Neural cell (in vitro differentiated cells): ENCODE data around the gene CES4A. TPM values are rescaled to one million over a fixed set of nuclear protein-coding genes. Genes with fewer than 3 reads are reported as not detected.

ENCODE experiments used
- H2AFZ ChIP-seq: fragments of 200-600, 300-800 bp; sonication (generic), shearing (Covaris generic); 2 replicates; pipeline ENCODE4 v1.6.0; 2014; ENCODE audit warnings: low read depth, mild to moderate bottlenecking, antibody characterized with exemption, low read length, moderate library complexity
- H3F3A ChIP-seq: fragments of 200-600 bp; shearing (Covaris generic); 2 replicates; pipeline ENCODE4 v1.6.1; 2016; ENCODE audit warnings: mild to moderate bottlenecking, moderate library complexity, mixed read lengths, antibody characterized with exemption, low read length; ENCODE audit not compliant: insufficient read depth, poor library complexity, severe bottlenecking
- H3K27ac ChIP-seq: fragments of 200-600, 300-800 bp; sonication (generic), shearing (Covaris generic); 2 replicates; pipeline ENCODE4 v1.5.1; 2014; ENCODE audit warnings: mild to moderate bottlenecking, low read length, moderate library complexity
- H3K27me3 ChIP-seq: fragments of 300-800, 200-600 bp; sonication (generic), shearing (Covaris generic); 2 replicates; pipeline ENCODE4 v1.6.0; 2014; ENCODE audit warnings: mild to moderate bottlenecking, low read depth, low read length, moderate library complexity; ENCODE audit not compliant: insufficient read depth
- H3K36me3 ChIP-seq: fragments of 300-800, 200-600 bp; sonication (generic), shearing (Covaris generic); 2 replicates; pipeline ENCODE4 v1.5.1; 2014; ENCODE audit warnings: mild to moderate bottlenecking, antibody characterized with exemption, low read length, moderate library complexity; ENCODE audit not compliant: insufficient read depth
- H3K4me2 ChIP-seq: fragments of 300-800, 200-600 bp; sonication (generic), shearing (Covaris generic); 2 replicates; pipeline ENCODE4 v1.6.0; 2014; ENCODE audit warnings: mild to moderate bottlenecking, low read length
- H3K4me3 ChIP-seq: fragments of 300-800, 200-600 bp; sonication (generic), shearing (Covaris generic); 2 replicates; pipeline ENCODE4 v1.5.1; 2014; ENCODE audit warnings: mild to moderate bottlenecking, low read length, moderate library complexity
- H3K79me2 ChIP-seq: fragments of 200-600 bp; shearing (Covaris generic); replicated peaks from 2 replicates; pipeline ENCODE4 v1.6.0; 2014; ENCODE audit warnings: mild to moderate bottlenecking, low read length, moderate library complexity; ENCODE audit not compliant: insufficient read depth
- H3K9ac ChIP-seq: fragments of 300-800, 200-600 bp; sonication (generic), shearing (Covaris generic); 2 replicates; pipeline ENCODE4 v1.6.1; 2016; ENCODE audit warnings: mild to moderate bottlenecking, low read length, mixed read lengths
- H3K9me2 ChIP-seq: fragments of 200-600 bp; shearing (Covaris generic); 2 replicates; pipeline ENCODE4 v1.6.1; 2016; ENCODE audit warnings: mild to moderate bottlenecking, low read length, mixed read lengths; ENCODE audit not compliant: insufficient read depth
- H3K9me3 ChIP-seq: fragments of 200-600, 300-800 bp; sonication (generic), shearing (Covaris generic); 2 replicates; pipeline ENCODE4 v1.6.1; 2016; ENCODE audit warnings: mild to moderate bottlenecking, mixed run types, low read length, moderate library complexity, mixed read lengths
- H4K20me1 ChIP-seq: fragments of 200-600 bp; shearing (Covaris generic); 2 replicates; pipeline ENCODE4 v1.6.1; 2016; ENCODE audit warnings: mild to moderate bottlenecking, mixed run types; ENCODE audit not compliant: insufficient read depth
- EP300 ChIP-seq: fragments of 450-650 bp; conservative IDR thresholded peaks from 2 replicates; pipeline ENCODE4 v1.6.1; 2014; ENCODE audit warnings: antibody characterized with exemption, mild to moderate bottlenecking, moderate library complexity; ENCODE audit not compliant: poor library complexity, severe bottlenecking
- EZH2 ChIP-seq: fragments of 200-600, 300-800 bp; shearing (Covaris generic), sonication (generic); IDR thresholded peaks from 2 replicates; pipeline ENCODE4 v1.6.1; 2014; ENCODE audit warnings: antibody characterized with exemption, low read length, borderline replicate concordance, mild to moderate bottlenecking; ENCODE audit not compliant: insufficient read depth, poor library complexity, severe bottlenecking
- MXI1 ChIP-seq: fragments of 450-650 bp; conservative IDR thresholded peaks from 2 replicates; pipeline ENCODE4 v1.6.1; 2014; ENCODE audit warnings: antibody characterized with exemption, mild to moderate bottlenecking; ENCODE audit not compliant: poor library complexity, severe bottlenecking
- POLR2AphosphoS5 ChIP-seq: IDR thresholded peaks from 2 replicates; pipeline ENCODE4 v1.6.1; 2012
- RAD21 ChIP-seq: fragments of 450-650 bp; conservative IDR thresholded peaks from 2 replicates; pipeline ENCODE4 v1.6.1; 2014; ENCODE audit warnings: antibody characterized with exemption, mild to moderate bottlenecking, moderate library complexity
- SMC3 ChIP-seq: fragments of 450-650 bp; conservative IDR thresholded peaks from 2 replicates; pipeline ENCODE4 v1.6.1; 2014; ENCODE audit warnings: antibody characterized with exemption, mild to moderate bottlenecking, moderate library complexity; ENCODE audit not compliant: poor library complexity
- TAF1 ChIP-seq: IDR thresholded peaks from 2 replicates; pipeline ENCODE4 v1.6.1; 2012; ENCODE audit warnings: low read depth
- polyA minus RNA-seq: library from RNA; depleted of rRNA, polyadenylated mRNA; stranded (reverse); fragments of >200 nt; gene quantifications from 2 replicates; pipeline ENCODE4 v1.2.3, GENCODE V29; 2014
- polyA plus RNA-seq: library from polyadenylated mRNA; depleted of rRNA; stranded (reverse); fragments of >200 nt; gene quantifications from 2 replicates; pipeline ENCODE4 v1.2.3, GENCODE V29; 2014
- TF ChIP-seq, protein P1 (sequence below): IDR thresholded peaks from 2 replicates; pipeline ENCODE4 v1.6.1; 2012; ENCODE audit warnings: borderline replicate concordance
- TF ChIP-seq, protein P2 (sequence below): fragments of 450-650 bp; IDR thresholded peaks from 2 replicates; pipeline ENCODE4 v1.5.1; 2014; ENCODE audit warnings: antibody characterized with exemption, mild to moderate bottlenecking, moderate library complexity; ENCODE audit not compliant: poor library complexity, severe bottlenecking

Gene CES4A
- 47.0 and 51.2 TPM in 2 replicates for polyA plus RNA-seq
- polyA minus RNA-seq: 11.7 and 12.2 TPM in 2 replicates

DNA sequence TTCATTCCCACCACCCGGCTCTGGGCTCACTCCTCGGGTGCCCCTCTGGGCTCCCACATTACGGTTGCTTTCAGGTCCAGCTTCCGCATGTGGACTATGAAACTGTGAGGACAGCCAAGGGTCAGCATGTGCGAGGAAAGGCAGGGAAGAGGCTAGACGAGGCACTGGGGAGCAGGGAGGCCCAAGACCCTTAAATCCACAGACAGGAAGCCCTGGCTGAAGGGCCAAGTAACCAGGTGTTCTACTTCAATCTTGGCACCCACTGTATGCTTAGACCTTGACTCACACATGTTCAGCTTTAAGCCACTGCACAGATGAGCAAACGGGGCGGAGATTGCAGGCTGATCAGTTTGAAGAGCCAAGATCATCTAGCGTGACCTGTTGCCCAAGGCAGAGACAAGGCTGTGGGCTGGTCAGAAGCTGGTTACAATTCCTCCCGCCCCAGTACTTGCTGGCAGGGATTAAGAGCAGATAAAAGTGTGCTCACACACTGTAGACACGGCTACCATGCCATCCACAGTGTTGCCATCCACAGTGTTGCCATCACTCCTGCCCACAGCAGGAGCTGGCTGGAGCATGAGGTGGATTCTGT, at the start of gene CES4A:
Gene CES4A (plus strand): TSS at position 393 of the 592 bp plus-strand sequence. CDS start 184 bp downstream, at position 577.
- Histone ChIP-seq H3K27ac (no peak within 1 kb of the TSS), H3K4me2 (no peak within 1 kb of the TSS), H2AFZ (no peak within 1 kb of the TSS), H3K9me2 (no peaks in the 10 kb centered on the region), H3K27me3 (no peaks in the 10 kb centered on the region), H3K36me3 (no peaks in the 10 kb centered on the region), H3K9me3 (no peaks in the 10 kb centered on the region), H3K79me2 (no peaks in the 10 kb centered on the region), H3K9ac (no peak within 1 kb of the TSS), H3F3A (no peaks in the 10 kb centered on the region), H4K20me1 (no peaks in the 10 kb centered on the region), H3K4me3 (no peak within 1 kb of the TSS)
- TF ChIP-seq EZH2 (no peak), MXI1 (no peak), SMC3 (no peak), POLR2AphosphoS5 (no peak), TAF1 (no peak), EP300 (no peak), RAD21 (no peak)
- TF ChIP-seq, protein P1, sequence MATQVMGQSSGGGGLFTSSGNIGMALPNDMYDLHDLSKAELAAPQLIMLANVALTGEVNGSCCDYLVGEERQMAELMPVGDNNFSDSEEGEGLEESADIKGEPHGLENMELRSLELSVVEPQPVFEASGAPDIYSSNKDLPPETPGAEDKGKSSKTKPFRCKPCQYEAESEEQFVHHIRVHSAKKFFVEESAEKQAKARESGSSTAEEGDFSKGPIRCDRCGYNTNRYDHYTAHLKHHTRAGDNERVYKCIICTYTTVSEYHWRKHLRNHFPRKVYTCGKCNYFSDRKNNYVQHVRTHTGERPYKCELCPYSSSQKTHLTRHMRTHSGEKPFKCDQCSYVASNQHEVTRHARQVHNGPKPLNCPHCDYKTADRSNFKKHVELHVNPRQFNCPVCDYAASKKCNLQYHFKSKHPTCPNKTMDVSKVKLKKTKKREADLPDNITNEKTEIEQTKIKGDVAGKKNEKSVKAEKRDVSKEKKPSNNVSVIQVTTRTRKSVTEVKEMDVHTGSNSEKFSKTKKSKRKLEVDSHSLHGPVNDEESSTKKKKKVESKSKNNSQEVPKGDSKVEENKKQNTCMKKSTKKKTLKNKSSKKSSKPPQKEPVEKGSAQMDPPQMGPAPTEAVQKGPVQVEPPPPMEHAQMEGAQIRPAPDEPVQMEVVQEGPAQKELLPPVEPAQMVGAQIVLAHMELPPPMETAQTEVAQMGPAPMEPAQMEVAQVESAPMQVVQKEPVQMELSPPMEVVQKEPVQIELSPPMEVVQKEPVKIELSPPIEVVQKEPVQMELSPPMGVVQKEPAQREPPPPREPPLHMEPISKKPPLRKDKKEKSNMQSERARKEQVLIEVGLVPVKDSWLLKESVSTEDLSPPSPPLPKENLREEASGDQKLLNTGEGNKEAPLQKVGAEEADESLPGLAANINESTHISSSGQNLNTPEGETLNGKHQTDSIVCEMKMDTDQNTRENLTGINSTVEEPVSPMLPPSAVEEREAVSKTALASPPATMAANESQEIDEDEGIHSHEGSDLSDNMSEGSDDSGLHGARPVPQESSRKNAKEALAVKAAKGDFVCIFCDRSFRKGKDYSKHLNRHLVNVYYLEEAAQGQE: no peak
- TF ChIP-seq, protein P2, sequence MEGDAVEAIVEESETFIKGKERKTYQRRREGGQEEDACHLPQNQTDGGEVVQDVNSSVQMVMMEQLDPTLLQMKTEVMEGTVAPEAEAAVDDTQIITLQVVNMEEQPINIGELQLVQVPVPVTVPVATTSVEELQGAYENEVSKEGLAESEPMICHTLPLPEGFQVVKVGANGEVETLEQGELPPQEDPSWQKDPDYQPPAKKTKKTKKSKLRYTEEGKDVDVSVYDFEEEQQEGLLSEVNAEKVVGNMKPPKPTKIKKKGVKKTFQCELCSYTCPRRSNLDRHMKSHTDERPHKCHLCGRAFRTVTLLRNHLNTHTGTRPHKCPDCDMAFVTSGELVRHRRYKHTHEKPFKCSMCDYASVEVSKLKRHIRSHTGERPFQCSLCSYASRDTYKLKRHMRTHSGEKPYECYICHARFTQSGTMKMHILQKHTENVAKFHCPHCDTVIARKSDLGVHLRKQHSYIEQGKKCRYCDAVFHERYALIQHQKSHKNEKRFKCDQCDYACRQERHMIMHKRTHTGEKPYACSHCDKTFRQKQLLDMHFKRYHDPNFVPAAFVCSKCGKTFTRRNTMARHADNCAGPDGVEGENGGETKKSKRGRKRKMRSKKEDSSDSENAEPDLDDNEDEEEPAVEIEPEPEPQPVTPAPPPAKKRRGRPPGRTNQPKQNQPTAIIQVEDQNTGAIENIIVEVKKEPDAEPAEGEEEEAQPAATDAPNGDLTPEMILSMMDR: no peak

DNA sequence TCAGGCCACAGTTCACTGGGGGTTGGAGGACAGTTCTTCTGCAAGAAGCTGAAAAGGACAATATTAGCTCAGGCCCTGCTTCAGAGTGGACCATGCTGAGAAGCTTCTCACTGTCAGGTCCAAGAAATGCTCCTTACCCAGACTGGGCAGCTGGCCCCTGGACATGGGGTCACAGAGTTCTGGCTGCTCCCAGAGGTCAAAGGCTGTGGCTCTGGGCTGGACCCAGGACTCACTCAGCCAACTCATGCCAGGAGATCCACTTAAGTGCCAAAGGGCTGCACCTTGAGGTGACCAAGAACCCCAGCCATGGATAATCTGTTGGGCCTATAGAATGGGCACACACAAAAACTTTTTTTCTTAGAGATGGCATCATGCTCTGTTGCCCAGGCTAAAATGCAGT, 49.0 kb upstream of the CES4A start:
- no peaks in the 10 kb centered on the region for H3K36me3 ChIP-seq
- H3F3A ChIP-seq: no peaks in the 10 kb centered on the region
- H3K79me2 ChIP-seq: peaks cover 4% of the 10 kb centered on the region
- no peak overlapping the region for H3K4me2 ChIP-seq
- H2AFZ ChIP-seq: no peak overlapping the region
- H3K27me3 ChIP-seq: no peaks in the 10 kb centered on the region
- H4K20me1 ChIP-seq: peaks cover 5% of the 10 kb centered on the region
- H3K9ac ChIP-seq: no peak overlapping the region
- no peaks in the 10 kb centered on the region for H3K9me3 ChIP-seq
- H3K4me3 ChIP-seq: no peak overlapping the region
- no peaks in the 10 kb centered on the region for H3K9me2 ChIP-seq
- TF ChIP-seq EP300 (no peak), POLR2AphosphoS5 (no peak), TAF1 (no peak), RAD21 (no peak), SMC3 (no peak), MXI1 (no peak), EZH2 (no peak)
- TF ChIP-seq, protein P1: no peak
- TF ChIP-seq, protein P2: no peak
- no peak overlapping the region for H3K27ac ChIP-seq
